ENCODE data around the gene GRAMD1B.

Gene GRAMD1B

GRCh38 chr11:123584737-123585136 is 154.7 kb downstream of the GRAMD1B start:
- no peak for DNase-seq

GRCh38 chr11:123585206-123585605 is 155.1 kb downstream of the GRAMD1B start:
- no peak for DNase-seq

- DNase-seq, result no peak
Observed at GRCh38 chr11:123585706-123586105, 155.6 kb downstream of the GRAMD1B start.

- no peak for DNase-seq
Observed at GRCh38 chr11:123586568-123586967, 156.5 kb downstream of the GRAMD1B start.

- no peak for DNase-seq
Observed at GRCh38 chr11:123587044-123587443, 157.0 kb downstream of the GRAMD1B start.

GRCh38 chr11:123587559-123587958 is 157.5 kb downstream of the GRAMD1B start:
- no peak for DNase-seq

GRCh38 chr11:123588117-123588863 is 158.2 kb downstream of the GRAMD1B start:
- no peak for DNase-seq

- no peak for DNase-seq
Observed at GRCh38 chr11:123588864-123589262, 158.8 kb downstream of the GRAMD1B start.

GRCh38 chr11:123590296-123590912 is 160.3 kb downstream of the GRAMD1B start:
- peak in 1 of 56 donors; percentile 26 for DNase-seq

GRCh38 chr11:123593570-123593969 is 163.5 kb downstream of the GRAMD1B start:
- no peak for DNase-seq

- no peak for DNase-seq
Observed at GRCh38 chr11:123594188-123594901, 164.3 kb downstream of the GRAMD1B start.

GRCh38 chr11:123594921-123595320 is 164.9 kb downstream of the GRAMD1B start:
- DNase-seq, result no peak

- DNase-seq, result no peak
Observed at GRCh38 chr11:123597859-123598258, 167.8 kb downstream of the GRAMD1B start.

GRCh38 chr11:123601136-123601535 is 171.1 kb downstream of the GRAMD1B start:
- no peak for DNase-seq

GRCh38 chr11:123601743-123602142 is 171.7 kb downstream of the GRAMD1B start:
- no peak for DNase-seq

- DNase-seq, result no peak
Observed at GRCh38 chr11:123603666-123604065, 173.6 kb downstream of the GRAMD1B start.

- no peak for DNase-seq
Observed at GRCh38 chr11:123607781-123608180, 177.7 kb downstream of the GRAMD1B start.

GRCh38 chr11:123608371-123608770 is 178.3 kb downstream of the GRAMD1B start:
- DNase-seq, result no peak

GRCh38 chr11:123608945-123609344 is 178.9 kb downstream of the GRAMD1B start:
- DNase-seq, result no peak

GRCh38 chr11:123611698-123612097 is 181.6 kb downstream of the GRAMD1B start:
- no peak for DNase-seq

GRCh38 chr11:123616505-123617198 is 186.6 kb downstream of the GRAMD1B start:
- peak in 37 of 56 donors; percentile 7 to 71 (median 27) for DNase-seq

GRCh38 chr11:123622576-123622975 is 192.5 kb downstream of the GRAMD1B start:
- DNase-seq, result no peak
